ENCODE measurements around the gene CNDP2.

GRCh38 chr18:74509856-74510769 is 13.9 kb downstream of the CNDP2 start:
- TF ChIP-seq CTCF (IDR thresholded peaks at IDR 0.05; ENCODE audit: low read depth, low read length) (no peak), POLR2A (IDR thresholded peaks at IDR 0.05; ENCODE audit: extremely low read depth, insufficient read length) (no peak)
